HG02973 (cell line): Measurements from ENCODE around the gene DOC2B.
"Not testable (repeated sequence)": the region's sequence is repeated elsewhere in the genome, so short reads cannot be mapped to it uniquely, and the experiment has no call there.

ENCODE experiments used
- ATAC-seq: cut with Tn5 transposase; IDR thresholded peaks from one replicate; pipeline ENCODE4 v1.9.1; 2021; ENCODE audit warnings: moderate library complexity; ENCODE audit not compliant: unreplicated experiment

Gene DOC2B

DNA sequence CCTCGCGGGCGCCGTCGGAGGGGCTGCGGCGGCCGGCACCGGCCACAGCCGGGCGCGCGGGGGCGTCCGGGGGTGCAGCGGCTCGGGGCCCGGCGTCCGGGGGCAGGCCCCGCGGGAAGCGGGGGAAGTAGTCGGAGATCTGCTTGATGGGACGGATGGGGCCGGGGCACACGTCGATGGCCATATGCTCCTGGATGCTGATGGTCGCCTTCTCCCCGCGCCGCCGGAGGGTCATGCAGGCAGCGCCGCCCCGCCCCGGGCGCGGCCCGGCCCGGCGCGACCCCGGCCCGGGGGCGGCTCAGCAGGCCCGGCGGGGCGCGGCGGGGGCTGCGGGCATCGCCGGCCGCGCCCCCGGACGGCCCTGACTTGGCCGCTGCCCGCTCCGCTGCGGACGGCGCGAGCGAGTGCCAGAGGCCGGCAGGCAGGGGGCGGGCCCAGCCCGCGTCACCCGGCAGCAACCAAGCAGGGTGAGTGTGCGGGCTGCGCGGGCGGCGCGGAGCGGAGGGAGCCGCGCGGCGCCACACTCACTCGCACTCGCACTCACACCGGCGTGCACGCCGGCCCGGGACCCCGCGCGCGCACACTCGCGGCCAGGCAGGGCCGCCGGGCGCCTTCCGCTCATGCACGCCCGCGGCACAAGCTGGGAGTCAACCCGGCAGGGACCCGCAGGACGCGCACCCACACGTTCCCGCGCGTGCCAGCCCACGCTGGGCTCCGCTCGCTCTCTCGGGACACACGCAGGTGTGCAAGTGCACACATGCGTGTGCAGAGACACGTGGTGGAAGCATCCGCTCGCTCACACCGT, at the start of gene DOC2B:
Gene DOC2B (minus strand): TSS at position 406 of the 805 bp plus-strand sequence. CDS start 171 bp downstream, at position 235.
- no peak for ATAC-seq

DNA sequence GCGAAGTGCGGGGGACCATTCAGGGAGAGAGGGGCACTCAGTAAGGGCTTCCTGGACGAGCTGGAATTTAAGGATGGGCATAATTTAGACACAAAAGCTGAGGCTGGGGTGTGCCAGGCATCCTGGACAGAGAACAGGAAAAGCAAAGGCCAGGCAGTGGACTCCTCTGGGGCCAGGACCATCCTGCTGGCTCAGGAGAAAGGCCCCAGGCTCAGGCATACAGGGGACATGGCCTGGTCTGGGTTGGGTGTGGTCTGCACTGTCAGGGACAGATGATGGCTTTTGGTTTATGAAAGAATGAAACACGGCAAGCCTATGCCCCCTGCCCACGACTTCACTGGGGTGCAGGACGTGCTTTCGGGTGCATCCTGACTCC, 48.9 kb upstream of the DOC2B start:
- no peak for ATAC-seq

DNA sequence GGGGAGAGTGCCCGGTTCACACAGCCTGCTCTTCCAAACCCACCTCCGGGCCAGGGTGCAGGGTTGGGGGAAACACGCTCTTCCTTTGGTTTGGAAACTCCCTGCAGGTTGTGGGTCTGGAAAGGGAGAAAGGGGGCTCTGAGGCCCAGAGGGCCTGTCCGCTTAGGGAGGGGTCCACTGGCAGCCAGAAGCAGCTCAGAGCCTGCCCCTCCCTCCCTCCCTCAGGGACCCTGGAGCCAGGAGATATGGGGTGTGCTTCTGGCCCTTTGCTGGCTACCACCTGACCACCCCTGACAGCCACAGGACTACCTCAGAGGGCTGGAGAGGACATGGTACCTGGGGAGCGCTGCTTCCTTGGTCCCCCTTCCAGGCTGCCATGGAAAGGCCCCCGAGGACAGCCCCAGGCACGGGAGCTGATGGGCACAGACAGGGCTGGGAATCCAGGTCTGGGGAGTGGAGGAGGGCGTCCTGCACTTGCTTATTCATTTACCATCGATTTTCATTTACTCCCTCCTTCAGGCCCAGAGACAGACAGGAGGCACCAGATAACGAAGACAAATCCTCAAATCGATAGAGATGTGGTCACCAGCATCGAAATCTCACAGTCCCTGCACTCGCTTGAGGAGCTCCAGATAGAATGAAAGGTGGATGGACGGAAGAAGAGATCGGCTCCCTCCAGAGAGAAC, 48.4 kb upstream of the DOC2B start:
- no peak for ATAC-seq

DNA sequence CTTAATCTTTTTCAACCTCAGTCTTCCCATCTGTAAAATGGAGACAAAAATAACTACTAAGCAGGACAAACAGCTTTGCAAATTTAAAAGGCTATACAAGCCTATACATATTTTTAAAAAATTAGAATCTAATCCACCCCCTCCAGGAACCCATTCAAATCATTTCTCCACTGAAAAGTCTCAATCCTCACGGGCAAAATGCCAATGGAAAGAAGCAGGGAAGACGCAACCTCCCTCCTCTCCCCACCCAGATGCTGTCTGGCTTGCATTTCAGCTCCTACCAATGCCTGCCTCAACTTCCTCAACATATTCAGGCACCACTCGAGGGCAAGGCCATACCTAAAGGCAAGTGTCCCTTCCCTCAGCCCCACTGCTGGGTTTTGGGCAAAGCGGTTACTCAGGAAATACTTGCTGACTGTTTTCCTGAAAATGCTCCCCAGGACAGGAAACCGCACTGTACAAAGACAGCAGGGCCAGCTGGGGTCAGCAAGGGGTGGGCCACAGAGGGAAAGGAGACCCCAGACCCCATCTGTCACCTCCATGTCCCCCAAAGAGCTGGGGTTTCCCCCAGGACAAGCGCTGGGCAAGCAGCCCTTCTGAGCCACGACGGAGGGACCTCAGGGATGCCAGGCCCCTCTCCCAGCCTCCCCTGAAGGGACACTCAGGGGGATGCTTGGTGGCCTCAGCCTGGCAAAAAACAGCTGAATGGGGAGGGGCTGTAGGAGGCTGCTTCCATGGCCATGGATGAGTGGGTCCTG, 47.7 kb upstream of the DOC2B start:
- ATAC-seq: no peak

DNA sequence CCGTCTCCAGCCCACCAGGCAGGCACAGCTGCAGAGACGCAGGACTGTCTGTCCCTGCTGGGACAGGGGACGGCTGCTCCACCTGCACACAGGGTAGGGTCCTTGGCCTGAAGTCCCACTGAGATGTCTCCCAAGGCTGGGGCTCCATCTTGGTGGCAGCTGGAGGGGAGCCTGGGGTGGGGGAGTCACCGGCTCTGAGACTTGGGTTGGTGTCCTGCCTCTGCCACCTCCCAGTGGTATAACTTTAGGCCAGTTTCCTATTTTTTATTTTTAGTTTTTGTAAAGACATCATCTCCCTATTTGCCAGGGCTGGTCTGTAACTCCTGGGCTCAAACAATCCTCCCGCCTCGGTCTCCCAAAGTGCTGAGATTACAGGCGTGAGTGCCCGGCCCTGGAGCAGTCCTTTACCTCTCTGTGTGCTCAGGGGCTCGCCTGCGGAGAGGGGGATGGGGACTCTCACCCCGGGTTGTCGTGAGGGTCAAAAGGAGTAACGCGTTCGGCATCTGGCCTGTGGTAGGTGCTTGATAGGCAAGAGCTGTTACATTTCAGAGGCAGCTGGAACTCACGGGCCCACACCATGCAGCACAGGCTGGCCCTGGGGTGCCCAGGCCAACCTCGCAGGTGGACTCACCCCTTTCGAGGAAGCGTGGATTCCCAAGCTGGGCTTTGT, 46.6 kb upstream of the DOC2B start:
- no peak for ATAC-seq

DNA sequence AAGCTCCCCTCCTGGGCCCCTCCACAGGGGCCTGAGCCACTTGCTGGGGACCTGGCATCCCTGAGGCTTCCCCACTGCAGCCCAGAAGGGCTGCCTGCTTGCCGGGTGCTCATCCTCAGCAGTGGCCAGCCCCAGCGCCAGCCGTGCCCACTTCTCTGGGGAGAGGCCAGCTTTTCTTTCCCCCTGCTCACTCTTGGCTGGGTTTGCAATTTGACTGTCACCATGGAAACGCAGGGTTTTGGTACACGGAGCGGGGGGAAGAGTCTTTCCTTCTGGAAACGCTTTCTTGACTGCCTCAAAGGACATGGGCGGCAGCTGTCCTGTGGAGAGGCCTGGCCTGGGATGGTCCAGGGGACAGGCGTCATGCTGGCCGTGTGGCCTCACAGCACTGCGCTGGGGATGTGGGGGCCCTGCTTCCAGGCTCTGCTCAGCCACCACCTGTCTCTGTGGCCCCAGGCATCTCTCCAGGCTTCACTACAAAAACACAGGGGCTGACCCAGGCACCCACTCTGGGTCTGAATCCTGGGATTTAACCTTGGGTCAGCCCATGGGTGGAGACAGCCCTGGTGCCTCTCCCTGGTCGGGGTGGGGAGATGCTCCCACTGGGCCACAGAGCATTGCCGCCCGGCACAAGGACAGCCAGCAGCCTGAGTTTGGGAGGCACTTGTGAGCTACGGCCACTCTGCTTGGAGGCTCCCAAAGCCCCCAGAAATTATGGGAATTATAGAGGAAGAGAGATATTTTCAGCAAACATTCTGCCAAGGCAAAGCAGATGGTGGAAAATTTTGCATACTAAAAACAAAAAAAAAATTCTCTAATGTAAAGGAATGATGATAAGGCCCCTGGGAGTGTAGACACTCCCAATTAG, 45.9 kb upstream of the DOC2B start:
- ATAC-seq: no peak

DNA sequence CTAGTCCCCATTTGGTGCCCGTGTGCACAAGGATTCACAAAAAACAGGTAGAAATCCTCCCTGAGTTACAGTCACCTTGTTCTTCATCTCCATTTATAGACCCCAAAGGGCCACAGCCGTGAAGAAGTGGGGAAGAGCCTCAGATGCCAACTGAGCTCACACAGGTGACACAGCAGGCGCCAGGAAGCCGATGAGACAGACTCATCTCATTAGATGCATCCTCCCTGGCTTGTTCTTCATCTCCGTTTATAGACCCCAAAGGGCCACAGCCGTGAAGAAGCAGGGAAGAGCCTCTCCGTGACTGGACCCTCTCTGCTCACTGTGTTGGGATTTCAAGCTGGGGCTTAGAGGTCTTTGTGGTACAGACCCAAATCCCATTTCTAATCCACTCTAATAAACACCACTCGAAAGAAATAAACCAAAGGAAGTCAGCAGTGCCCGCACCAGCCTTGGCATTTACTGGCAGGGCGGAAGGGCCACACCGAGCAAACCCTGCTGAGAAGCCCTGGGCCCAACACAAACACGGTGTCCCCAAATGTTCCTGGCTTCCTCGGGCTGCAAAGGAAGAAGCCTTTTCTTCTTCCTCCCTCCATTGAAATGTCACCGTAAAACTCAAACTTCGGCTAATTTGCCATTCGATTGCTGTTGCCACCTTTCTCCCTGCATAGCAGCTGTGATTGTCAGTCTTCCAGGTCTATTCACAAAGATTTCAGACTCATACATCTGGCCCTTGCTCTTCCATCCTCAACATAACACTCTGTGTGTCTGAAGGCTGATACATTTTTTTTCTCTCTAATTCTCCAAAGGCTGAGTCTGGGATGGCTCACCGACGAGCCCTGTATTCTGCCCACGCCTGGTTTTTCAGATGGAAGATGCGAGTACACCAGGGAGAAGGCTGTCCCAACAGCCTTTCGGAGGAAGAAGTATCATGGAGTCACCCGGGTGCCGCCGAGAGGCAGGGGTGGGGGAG, 44.9 kb upstream of the DOC2B start:
- ATAC-seq: no peak

DNA sequence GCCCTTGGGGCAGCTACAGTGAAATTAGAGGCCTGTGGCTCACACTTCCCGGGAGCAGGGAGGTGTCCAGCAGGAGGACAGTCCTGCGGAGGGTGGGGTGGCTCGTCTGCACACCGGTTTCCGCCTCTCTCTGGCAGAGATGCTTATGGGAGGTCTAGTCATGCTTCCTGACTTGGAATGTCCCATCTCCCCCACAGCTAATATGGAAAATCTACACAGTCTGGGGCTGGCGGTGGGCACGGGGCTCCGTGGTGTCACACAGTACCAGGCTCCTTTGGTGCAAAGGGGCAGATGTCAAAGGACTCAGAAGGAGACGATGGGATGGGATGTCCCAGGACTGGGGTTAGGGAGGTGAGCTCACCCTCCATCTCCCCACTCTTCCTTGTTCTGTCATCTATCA, 44.1 kb upstream of the DOC2B start:
- no peak for ATAC-seq

DNA sequence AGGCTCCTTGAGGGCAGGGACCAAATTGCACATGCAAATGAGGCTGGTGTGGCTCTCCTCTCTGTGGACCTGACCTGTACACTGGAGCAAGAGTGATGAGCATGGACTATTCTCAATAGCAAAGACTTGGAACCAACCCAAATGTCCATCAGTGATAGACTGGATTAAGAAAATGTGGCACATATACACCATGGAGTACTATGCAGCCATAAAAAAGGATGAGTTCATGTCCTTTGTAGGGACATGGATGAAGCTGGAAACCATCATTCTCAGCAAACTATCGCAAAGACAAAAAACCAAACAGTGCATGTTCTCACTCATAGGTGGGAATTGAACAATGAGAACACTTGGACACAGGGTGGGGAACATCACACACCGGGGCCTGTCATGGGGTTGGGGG, 43.1 kb upstream of the DOC2B start:
- ATAC-seq: not testable (repeated sequence)

DNA sequence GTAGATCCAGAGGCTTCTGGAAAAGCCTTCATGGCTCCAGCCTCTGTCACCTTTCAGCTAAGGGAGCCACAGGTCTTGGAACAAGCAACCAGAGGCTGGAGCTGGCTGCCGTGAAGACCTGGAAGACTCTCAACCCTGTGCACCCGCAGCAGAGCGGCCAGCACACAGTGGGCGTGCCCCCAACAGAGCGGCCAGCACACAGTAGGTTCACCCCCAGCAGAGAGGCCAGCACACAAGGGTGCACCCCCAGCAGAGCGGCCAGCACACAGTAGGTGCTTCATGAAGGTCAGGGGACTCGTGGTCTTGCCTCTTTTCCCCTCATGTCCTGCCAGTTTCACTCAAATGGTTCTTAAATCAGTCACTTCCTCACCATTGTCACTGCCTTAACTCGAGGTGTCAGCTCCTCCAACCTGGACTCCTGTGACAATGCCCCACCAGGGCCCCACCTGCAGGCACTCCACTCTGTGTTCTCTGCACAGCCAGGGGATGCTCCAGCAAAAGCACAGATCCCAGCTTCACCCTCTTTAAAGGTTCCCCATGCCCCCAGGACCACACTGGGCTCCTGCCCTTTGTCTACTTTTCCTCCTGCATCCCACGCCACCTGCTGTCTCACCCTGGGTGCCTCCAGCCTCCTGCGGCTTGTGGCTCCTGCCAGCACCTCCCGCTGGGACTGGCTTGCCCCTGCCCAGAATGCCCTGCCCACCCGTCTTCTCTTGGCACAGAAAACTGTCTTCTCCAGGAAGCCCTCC, 42.4 kb upstream of the DOC2B start:
- no peak for ATAC-seq

DNA sequence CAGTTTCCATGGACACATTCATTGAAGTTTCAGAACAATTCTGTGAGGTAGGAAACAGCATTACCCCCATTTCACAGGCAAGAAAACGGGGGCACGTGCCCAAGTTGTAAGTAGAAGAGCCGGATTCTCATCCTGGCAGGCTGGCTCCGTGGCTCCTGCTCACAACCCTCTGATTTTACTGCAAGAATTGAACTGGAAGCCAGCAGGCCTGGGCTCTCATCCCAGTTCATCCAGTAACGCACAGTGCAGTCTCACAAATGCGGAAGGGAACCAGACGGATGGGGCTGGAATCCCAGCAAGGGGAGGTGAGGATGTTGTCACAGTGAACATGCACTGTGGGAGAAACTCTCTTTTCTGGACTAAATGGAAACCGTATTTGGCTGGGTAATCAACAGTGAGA, 40.7 kb upstream of the DOC2B start:
- ATAC-seq: no peak

DNA sequence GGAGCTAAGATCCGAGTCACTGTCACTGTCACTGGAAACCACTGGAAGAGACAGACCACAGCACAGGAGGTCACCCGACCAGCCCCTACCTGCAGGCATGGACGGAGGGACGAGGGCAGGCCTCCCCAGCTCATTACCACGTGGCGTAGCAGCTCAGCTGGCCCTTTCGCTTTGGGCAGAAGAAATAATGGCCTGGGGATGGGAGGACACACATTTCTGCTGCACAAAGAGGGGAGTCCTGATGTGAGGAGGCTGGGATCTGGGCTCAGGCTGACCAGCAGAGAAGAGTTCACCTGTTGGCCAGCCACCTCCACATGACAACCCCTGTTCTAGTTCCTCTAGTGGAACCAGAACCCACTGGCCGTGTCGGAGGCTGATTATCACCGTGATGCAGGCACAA, 38.2 kb upstream of the DOC2B start:
- no peak for ATAC-seq

DNA sequence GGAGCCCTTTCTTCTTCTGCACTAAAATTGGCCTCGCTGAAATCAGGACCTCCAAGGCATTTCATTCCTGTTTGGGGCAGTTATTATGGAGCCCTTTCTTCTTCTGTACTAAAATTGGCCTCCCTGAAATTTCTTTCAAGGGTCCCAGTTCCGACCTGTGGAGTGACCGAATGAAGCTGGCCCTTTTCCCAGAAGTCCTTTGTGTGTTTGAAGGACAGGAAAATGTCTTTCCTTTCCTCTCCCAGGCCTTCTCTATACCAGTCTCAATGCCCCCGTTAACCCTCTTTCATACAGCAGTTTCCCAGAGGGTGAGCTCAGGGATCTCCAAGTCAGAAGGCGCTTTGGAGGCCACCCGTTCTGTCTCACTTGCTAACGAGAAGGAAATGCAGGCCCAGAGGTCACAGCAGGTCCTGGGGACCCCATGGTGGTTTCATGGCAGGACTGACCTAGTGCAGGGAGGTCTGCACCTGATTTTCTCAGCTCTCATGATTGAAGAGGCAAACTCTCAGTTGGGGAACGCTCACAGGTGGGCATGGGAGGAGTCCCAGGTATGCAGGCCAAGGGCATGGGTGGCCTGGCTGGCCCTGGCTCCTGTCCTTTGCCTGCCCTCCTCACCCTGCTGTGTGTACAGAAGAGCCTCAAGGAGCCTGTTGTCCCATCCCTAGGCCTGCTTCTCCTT, 37.1 kb upstream of the DOC2B start:
- no peak for ATAC-seq

DNA sequence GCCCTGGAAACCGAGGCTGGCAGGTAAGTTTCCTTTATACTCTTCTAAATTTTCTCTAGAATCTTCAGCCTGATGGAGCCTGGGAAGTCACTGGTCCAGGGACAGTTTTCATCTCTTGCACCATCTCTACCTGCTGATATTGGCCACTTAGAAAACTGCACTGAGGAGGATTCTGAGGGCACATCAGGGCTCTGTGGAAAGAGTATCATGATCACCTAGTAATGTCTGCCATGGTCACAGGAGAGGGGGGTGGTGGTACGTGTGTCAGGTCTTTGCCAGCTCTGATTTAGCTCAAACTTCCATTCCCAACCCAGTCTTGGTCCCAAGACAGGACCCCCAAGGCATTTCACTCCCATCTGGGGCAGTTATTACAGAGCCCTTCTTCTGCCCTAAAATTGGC, 35.2 kb upstream of the DOC2B start:
- no peak for ATAC-seq

DNA sequence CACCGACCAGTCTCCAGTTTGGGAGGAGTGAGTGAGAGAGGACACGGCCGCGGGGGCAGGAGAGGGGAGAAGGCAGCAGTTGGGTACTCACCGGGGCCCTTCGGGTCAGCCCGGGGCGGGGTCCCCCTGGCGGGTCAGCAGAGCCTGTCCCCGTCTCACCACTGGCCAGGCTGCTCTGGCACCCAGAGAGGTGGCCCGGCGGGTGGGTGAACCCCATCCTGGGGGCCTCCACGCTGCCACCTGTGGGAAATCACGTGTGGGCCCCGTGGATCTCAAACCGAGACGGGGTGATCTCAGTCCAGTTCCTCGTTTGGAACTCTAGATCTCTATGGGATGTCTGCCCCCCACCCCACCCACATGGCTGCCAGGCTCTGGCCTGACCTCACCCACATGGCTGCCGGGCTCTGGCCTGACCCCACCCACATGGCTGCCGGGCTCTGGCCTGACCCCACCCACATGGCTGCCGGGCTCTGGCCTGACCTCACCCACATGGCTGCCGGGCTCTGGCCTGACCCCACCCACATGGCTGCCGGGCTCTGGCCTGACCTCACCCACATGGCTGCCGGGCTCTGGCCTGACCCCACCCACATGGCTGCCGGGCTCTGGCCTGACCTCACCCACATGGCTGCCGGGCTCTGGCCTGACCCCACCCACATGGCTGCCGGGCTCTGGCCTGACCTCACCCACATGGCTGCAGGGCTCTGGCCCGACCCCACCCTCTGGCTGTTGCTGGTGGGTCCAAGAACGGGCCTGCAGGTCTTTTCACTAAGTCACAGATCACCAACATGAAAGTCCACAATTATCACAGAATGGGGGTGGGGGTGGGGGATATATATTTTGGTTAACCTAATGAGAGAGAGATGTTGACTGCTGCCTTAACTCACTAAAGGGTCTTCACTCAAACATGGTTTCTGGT, 34.4 kb upstream of the DOC2B start:
- ATAC-seq: not testable (repeated sequence)

DNA sequence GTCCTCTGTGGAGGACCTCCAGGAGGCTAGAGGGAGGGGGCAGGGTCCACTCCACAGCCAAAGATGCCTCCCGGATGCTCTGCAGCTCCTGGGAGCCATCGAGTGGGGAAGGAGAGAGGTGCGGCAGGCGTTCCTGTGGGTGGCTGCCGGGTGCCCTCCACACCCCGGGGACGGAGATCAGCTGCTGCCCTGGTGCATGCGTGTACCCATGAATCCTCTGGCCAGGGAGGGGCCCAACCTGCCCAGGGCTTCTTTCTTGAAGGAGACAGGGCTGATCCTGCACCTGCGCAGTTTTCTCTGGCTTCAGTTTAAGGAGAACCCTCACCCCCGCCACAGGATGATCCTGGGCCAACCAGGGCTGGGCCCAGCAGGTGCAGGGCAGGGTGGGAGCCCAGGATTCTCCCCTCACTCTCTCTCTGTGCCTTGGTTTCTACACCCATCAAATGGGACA, 33.5 kb upstream of the DOC2B start:
- ATAC-seq: no peak
